Endodermal cell (in vitro differentiated cells): ENCODE results near the gene PXT1. TPM values are rescaled to one million over a fixed set of nuclear protein-coding genes. Genes with fewer than 3 reads are reported as not detected.
"Not testable (repeated sequence)": the region's sequence is repeated elsewhere in the genome, so short reads cannot be mapped to it uniquely, and the experiment has no call there.

Experiments used
- DNase-seq: peaks from one replicate; pipeline ENCODE4 v3.0.0-alpha.2; 2017
- H3K27ac ChIP-seq: 2 replicates; pipeline ENCODE4 v1.5.1; 2013; ENCODE audit warnings: mild to moderate bottlenecking, low read depth, low read length, moderate library complexity
- H3K27me3 ChIP-seq: 2 replicates; pipeline ENCODE4 v1.6.1; 2013; ENCODE audit warnings: mild to moderate bottlenecking, low read length, moderate library complexity; ENCODE audit not compliant: insufficient read depth, control insufficient read depth, poor library complexity, severe bottlenecking
- H3K36me3 ChIP-seq: 2 replicates; pipeline ENCODE4 v1.7.0; 2013; ENCODE audit warnings: mild to moderate bottlenecking, low read length, moderate library complexity; ENCODE audit not compliant: control insufficient read depth, insufficient read depth
- H3K4me1 ChIP-seq: one replicate; pipeline ENCODE4 v1.7.0; 2013; ENCODE audit warnings: low read length; ENCODE audit not compliant: control insufficient read depth, insufficient read depth
- H3K4me3 ChIP-seq: 2 replicates; pipeline ENCODE4 v1.5.1; 2013; ENCODE audit warnings: mild to moderate bottlenecking, low read length, moderate library complexity
- H3K9ac ChIP-seq: 2 replicates; pipeline ENCODE4 v1.6.1; 2013; ENCODE audit warnings: mild to moderate bottlenecking, low read length, moderate library complexity; ENCODE audit not compliant: poor library complexity, severe bottlenecking; ENCODE audit errors: extremely low read depth
- H3K9me3 ChIP-seq: 2 replicates; pipeline ENCODE4 v1.6.1; 2013; ENCODE audit warnings: mild to moderate bottlenecking, low read length, moderate library complexity; ENCODE audit not compliant: control insufficient read depth
- H3K27ac Mint-ChIP-seq: 2 replicates; pipeline ENCODE4 v1.8.0; 2020; ENCODE audit warnings: mixed read lengths
- H3K27me3 Mint-ChIP-seq: 2 replicates; pipeline ENCODE4 v1.8.0; 2021; ENCODE audit warnings: mild to moderate bottlenecking, mixed read lengths; ENCODE audit not compliant: insufficient read depth
- H3K36me3 Mint-ChIP-seq: 2 replicates; pipeline ENCODE4 v1.8.0; 2020; ENCODE audit warnings: low read depth, mixed read lengths
- H3K4me1 Mint-ChIP-seq: 2 replicates; pipeline ENCODE4 v1.8.0; 2020; ENCODE audit warnings: mixed read lengths
- H3K4me3 Mint-ChIP-seq: 2 replicates; pipeline ENCODE4 v1.8.0; 2020; ENCODE audit warnings: mild to moderate bottlenecking, moderate library complexity, mixed read lengths
- H3K9me3 Mint-ChIP-seq: 2 replicates; pipeline ENCODE4 v1.8.0; 2020; ENCODE audit warnings: mild to moderate bottlenecking, mixed read lengths
- WGBS, 2 experiments: methylation state at CpG; one replicate each; pipeline versions ENCODE4 v1.1.5 to v1.1.7; 2013; ENCODE audit warnings: missing lambda C conversion rate in 2 of 2, mixed read lengths in 1 of 2; ENCODE audit not compliant: insufficient coverage in 1 of 2, insufficient read length in 1 of 2; 5-methylcytosine and 5-hydroxymethylcytosine counted together
- total RNA-seq, 2 donors: library from RNA; stranded (reverse); fragmentation: NEBNext Ultra II Directional in 1 of 2; extraction: Animal tissue kit (Norgen Biotek cat#: 25700) in 1 of 2; gene quantifications; 2 replicates in 1 of 2; 3 replicates in 1 of 2; pipeline ENCODE4 v1.2.1, GENCODE V29; 2021
- TF ChIP-seq, protein P1 (sequence below): fragments of 200-600 bp; sonication (generic); conservative IDR thresholded peaks from 2 replicates; pipeline ENCODE4 v1.5.0; 2021; ENCODE audit warnings: antibody characterized with exemption, mild to moderate bottlenecking

PXT1 gene
- total RNA-seq, 2 donors from 2014 or later, result 0.15 TPM; not detected in 1

DNA sequence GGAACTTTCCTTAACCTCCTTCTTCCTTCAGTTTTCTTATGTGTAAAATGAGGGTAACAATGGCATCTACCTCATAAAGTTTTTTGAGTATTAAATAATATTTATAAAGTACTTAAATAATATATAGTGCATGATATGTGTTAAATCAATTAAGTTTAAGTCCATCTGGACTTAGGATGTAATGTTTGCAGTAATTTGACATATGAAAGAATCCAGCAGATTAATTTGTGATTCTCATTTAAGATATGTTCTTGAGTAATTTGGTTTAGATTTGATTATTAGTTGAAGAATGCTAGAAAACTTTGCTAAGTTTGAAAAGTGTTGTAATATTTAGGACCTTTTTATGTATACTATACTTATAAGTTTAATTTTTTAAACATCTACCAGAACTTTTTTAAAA is 18.3 kb upstream of the PXT1 start:
- Histone ChIP-seq H3K27me3 (no peaks in the 10 kb centered on the region), H3K9me3 (no peaks in the 10 kb centered on the region), H3K36me3 (peaks cover 1% of the 10 kb centered on the region), H3K4me3 (no peak overlapping the region), H3K27ac (no peak overlapping the region), H3K4me1 (no peaks in the 10 kb centered on the region), H3K9ac (no peak overlapping the region)
- TF ChIP-seq, protein P1, sequence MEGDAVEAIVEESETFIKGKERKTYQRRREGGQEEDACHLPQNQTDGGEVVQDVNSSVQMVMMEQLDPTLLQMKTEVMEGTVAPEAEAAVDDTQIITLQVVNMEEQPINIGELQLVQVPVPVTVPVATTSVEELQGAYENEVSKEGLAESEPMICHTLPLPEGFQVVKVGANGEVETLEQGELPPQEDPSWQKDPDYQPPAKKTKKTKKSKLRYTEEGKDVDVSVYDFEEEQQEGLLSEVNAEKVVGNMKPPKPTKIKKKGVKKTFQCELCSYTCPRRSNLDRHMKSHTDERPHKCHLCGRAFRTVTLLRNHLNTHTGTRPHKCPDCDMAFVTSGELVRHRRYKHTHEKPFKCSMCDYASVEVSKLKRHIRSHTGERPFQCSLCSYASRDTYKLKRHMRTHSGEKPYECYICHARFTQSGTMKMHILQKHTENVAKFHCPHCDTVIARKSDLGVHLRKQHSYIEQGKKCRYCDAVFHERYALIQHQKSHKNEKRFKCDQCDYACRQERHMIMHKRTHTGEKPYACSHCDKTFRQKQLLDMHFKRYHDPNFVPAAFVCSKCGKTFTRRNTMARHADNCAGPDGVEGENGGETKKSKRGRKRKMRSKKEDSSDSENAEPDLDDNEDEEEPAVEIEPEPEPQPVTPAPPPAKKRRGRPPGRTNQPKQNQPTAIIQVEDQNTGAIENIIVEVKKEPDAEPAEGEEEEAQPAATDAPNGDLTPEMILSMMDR, result no peak
- Mint-ChIP-seq H3K27me3 (no peaks in the 10 kb centered on the region), H3K4me3 (no peak overlapping the region), H3K4me1 (peaks cover 7% of the 10 kb centered on the region), H3K36me3 (peaks cover 12% of the 10 kb centered on the region), H3K27ac (no peak overlapping the region), H3K9me3 (no peaks in the 10 kb centered on the region)
- DNase-seq, result no peak

DNA sequence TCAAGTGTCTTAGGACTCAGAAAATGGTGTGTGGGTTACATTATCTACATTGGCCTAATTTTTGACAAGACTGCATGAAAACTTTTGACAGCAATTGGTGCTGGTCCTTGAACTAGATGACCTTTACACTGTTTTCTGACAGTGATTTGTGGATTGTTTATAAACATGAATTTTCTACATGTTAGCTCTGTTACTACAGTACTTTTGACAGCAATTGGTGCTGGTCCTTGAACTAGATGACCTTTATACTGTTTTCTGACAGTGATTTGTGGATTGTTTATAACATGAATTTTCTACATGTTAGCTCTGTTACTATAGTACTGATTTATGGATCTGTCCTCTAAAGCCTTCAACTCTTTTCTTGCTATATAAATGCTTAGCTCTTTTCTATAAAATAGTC is 16.8 kb upstream of the PXT1 start:
- TF ChIP-seq, protein P1, result no peak
- DNase-seq, result no peak
- Histone ChIP-seq H3K9ac (no peak overlapping the region), H3K36me3 (peaks cover 3% of the 10 kb centered on the region), H3K4me3 (no peak overlapping the region), H3K27ac (no peak overlapping the region), H3K27me3 (no peaks in the 10 kb centered on the region), H3K4me1 (no peaks in the 10 kb centered on the region), H3K9me3 (no peaks in the 10 kb centered on the region)
- no peaks in the 10 kb centered on the region for H3K9me3 Mint-ChIP-seq
- peaks cover 5% of the 10 kb centered on the region for H3K4me1 Mint-ChIP-seq
- peaks cover 19% of the 10 kb centered on the region for H3K36me3 Mint-ChIP-seq
- no peak overlapping the region for H3K4me3 Mint-ChIP-seq
- H3K27ac Mint-ChIP-seq, result no peak overlapping the region
- H3K27me3 Mint-ChIP-seq, result no peaks in the 10 kb centered on the region

DNA sequence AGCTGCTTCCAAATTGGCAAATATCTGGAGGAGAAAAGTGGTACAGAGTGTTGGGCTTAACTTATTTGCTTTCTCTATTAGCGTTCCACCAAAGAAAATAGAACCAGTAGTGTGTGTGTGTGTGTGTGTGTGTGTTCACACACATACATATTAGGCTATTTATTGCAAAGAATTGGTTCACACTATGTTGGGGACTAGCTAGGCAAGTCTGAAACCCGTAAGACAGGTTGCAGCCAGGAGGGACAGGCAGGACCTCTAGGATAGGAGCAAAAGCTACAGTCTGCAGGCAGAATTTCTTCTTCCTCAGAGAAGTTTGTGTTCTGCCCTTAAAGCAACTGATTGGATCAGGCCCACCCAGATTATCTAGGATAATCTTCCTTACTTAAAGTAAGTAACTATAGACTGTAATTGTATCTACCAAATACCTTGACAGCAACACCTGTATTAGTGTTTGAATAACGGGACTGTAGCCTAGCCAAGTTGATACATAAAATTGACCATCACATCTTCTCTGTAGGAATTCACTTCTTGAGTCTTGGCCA is 12.9 kb upstream of the PXT1 start:
- H3K4me3 Mint-ChIP-seq, result no peak overlapping the region
- no peaks in the 10 kb centered on the region for H3K9me3 Mint-ChIP-seq
- 91 to 98% methylated on average over 2 to 3 of the region's 3 CpGs for WGBS, 2 experiments
- Histone ChIP-seq H3K27ac (no peak overlapping the region), H3K4me3 (no peak overlapping the region), H3K4me1 (no peaks in the 10 kb centered on the region), H3K27me3 (no peaks in the 10 kb centered on the region), H3K36me3 (peaks cover 14% of the 10 kb centered on the region), H3K9ac (no peak overlapping the region), H3K9me3 (no peaks in the 10 kb centered on the region)
- no peak for DNase-seq
- no peak overlapping the region for H3K27ac Mint-ChIP-seq
- no peaks in the 10 kb centered on the region for H3K27me3 Mint-ChIP-seq
- TF ChIP-seq, protein P1, result no peak
- H3K4me1 Mint-ChIP-seq, result no peaks in the 10 kb centered on the region
- H3K36me3 Mint-ChIP-seq, result peaks cover 36% of the 10 kb centered on the region

DNA sequence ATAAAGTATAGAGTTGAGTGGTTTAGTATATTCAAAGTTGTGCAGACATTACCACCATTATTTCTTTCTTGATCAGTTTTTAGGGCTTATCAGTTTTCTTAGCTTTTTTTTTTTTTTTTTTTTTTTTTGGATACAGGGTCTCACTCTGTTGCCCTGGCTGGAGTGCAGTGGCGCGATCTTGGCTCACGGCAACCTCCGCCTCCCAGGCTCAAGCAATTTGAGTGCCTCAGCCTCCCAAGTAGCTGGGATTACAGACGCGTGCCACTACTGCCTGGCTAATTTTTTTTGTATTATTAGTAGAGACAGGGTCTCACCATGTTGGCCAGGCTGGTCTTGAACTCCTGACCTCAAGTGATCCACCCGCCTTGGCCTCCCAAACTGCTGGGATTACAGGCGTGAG is 10.2 kb upstream of the PXT1 start:
- not testable (repeated sequence) for H3K27ac ChIP-seq, H3K9ac ChIP-seq, H3K4me1 Mint-ChIP-seq, H3K4me1 ChIP-seq, H3K4me3 ChIP-seq, H3K9me3 ChIP-seq, H3K27me3 ChIP-seq, H3K27ac Mint-ChIP-seq, DNase-seq, H3K27me3 Mint-ChIP-seq, H3K4me3 Mint-ChIP-seq
- Mint-ChIP-seq H3K36me3 (peaks cover 51% of the 10 kb centered on the region), H3K9me3 (peaks cover 13% of the 10 kb centered on the region)
- H3K36me3 ChIP-seq, result peaks cover 25% of the 10 kb centered on the region
- 96% methylated on average over 8 of the region's 8 CpGs for WGBS, 2 experiments

DNA sequence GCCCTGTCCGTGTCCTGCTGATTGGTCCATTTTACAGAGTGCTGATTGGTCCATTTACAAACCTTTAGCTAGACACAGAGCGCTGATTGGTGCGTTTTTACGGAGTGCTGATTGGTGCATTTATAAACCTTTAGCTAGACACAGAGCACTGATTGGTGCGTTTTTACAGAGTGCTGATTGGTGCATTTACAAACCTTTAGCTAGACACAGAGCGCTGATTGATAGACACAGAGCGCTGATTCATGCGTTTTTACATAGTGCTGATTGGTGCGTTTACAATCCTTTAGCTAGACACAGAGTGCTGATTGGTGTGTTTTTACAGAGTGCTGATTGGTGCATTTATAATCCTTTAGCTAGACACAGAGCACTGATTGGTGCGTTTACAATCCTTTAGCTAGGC is 6.5 kb upstream of the PXT1 start:
- H3K36me3 Mint-ChIP-seq, result peaks cover 41% of the 10 kb centered on the region
- H3K27ac ChIP-seq, H3K27ac Mint-ChIP-seq, H3K4me3 Mint-ChIP-seq, H3K9me3 ChIP-seq, H3K4me3 ChIP-seq, H3K27me3 Mint-ChIP-seq, DNase-seq, H3K4me1 Mint-ChIP-seq, H3K27me3 ChIP-seq, H3K4me1 ChIP-seq, H3K9ac ChIP-seq: not testable (repeated sequence)
- 95% methylated on average over 10 of the region's 10 CpGs for WGBS, 2 experiments
- H3K9me3 Mint-ChIP-seq, result peaks cover 13% of the 10 kb centered on the region
- peaks cover 22% of the 10 kb centered on the region for H3K36me3 ChIP-seq
